Activated CD8-positive, alpha-beta memory T cell treated with anti-CD3 and anti-CD28 coated beads for 24 hours (primary cell): Measurements from ENCODE around the gene TSKU.
"Not testable (repeated sequence)": the region's sequence is repeated elsewhere in the genome, so short reads cannot be mapped to it uniquely, and the experiment has no call there.

ENCODE experiments used
- DNase-seq: peaks from one replicate; pipeline ENCODE4 v3.0.0-alpha.2; 2020

The TSKU gene

GRCh38 chr11:76803811-76804600 is 20.9 kb downstream of the TSKU start:
- peak; percentile 77 for DNase-seq

- peak; percentile 59 for DNase-seq
These were observed 22.2 kb downstream of the TSKU start for GRCh38 chr11:76805206-76805913.

- DNase-seq, result peak; percentile 50
These were observed 23.0 kb downstream of the TSKU start for GRCh38 chr11:76806131-76806530.

GRCh38 chr11:76806608-76807205 is 23.6 kb downstream of the TSKU start:
- DNase-seq, result peak; percentile 49

GRCh38 chr11:76807206-76807875 is 24.2 kb downstream of the TSKU start:
- DNase-seq, result peak; percentile 87

- peak; percentile 51 for DNase-seq
These were observed 25.0 kb downstream of the TSKU start for GRCh38 chr11:76808171-76808570.

- peak; percentile 53 for DNase-seq
These were observed 25.8 kb downstream of the TSKU start for GRCh38 chr11:76808996-76809395.

- DNase-seq, result peak; percentile 71
These were observed 27.1 kb downstream of the TSKU start for GRCh38 chr11:76810151-76810853.

GRCh38 chr11:76811259-76811658 is 28.1 kb downstream of the TSKU start:
- no peak for DNase-seq

GRCh38 chr11:76814414-76814813 is 31.3 kb downstream of the TSKU start:
- no peak for DNase-seq

GRCh38 chr11:76815678-76816077 is 32.5 kb downstream of the TSKU start:
- not testable (repeated sequence) for DNase-seq

GRCh38 chr11:76820184-76820566 is 37.0 kb downstream of the TSKU start:
- DNase-seq, result no peak

GRCh38 chr11:76821396-76821795 is 38.2 kb downstream of the TSKU start:
- peak; percentile 11 for DNase-seq

- no peak for DNase-seq
These were observed 39.2 kb downstream of the TSKU start for GRCh38 chr11:76822406-76822805.

GRCh38 chr11:76823481-76824028 is 40.4 kb downstream of the TSKU start:
- DNase-seq, result peak; percentile 30

- peak; percentile 32 for DNase-seq
These were observed 41.2 kb downstream of the TSKU start for GRCh38 chr11:76824083-76824939.

GRCh38 chr11:76824980-76825725 is 42.0 kb downstream of the TSKU start:
- peak; percentile 24 for DNase-seq

- DNase-seq, result no peak
These were observed 42.7 kb downstream of the TSKU start for GRCh38 chr11:76825726-76826396.

GRCh38 chr11:76826508-76826907 is 43.4 kb downstream of the TSKU start:
- DNase-seq, result not testable (repeated sequence)

GRCh38 chr11:76827005-76827404 is 43.8 kb downstream of the TSKU start:
- DNase-seq, result not testable (repeated sequence)
